Measurements from ENCODE around the gene MEIG1.
"Not testable (repeated sequence)": the region's sequence is repeated elsewhere in the genome, so short reads cannot be mapped to it uniquely, and the experiment has no call there.

Gene MEIG1

GRCh38 chr10:14925268-14925667, 33.9 kb upstream of the MEIG1 start:
- no peak overlapping the region for H3K27ac ChIP-seq
- DNase-seq (ENCODE audit: low spot score): no peak
- H3K4me3 ChIP-seq: no peak overlapping the region
- TF ChIP-seq, protein P1, sequence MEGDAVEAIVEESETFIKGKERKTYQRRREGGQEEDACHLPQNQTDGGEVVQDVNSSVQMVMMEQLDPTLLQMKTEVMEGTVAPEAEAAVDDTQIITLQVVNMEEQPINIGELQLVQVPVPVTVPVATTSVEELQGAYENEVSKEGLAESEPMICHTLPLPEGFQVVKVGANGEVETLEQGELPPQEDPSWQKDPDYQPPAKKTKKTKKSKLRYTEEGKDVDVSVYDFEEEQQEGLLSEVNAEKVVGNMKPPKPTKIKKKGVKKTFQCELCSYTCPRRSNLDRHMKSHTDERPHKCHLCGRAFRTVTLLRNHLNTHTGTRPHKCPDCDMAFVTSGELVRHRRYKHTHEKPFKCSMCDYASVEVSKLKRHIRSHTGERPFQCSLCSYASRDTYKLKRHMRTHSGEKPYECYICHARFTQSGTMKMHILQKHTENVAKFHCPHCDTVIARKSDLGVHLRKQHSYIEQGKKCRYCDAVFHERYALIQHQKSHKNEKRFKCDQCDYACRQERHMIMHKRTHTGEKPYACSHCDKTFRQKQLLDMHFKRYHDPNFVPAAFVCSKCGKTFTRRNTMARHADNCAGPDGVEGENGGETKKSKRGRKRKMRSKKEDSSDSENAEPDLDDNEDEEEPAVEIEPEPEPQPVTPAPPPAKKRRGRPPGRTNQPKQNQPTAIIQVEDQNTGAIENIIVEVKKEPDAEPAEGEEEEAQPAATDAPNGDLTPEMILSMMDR (IDR thresholded peaks at IDR 0.05): no peak

DNA sequence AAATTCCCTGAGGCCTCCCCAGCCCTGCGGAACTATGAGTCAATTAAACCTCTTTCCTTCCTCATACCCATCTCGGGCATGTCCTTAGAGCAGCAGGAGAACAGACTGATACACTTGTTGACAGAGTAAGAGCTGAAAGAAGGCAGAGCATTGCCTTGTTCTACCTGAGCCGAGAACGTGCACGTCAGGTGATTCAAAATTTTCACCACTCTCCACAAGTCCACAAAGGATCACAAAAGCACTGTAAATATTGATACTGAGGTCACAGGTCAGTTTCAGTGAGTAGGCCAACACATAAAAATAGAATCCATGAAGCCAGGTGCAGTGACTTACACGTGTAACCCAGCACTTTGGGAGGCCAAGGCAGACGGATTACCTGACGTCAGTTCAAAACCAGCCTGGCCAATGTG, 33.1 kb upstream of the MEIG1 start:
- TF ChIP-seq, protein P1 (IDR thresholded peaks at IDR 0.05): no peak
- no peak overlapping the region for H3K4me3 ChIP-seq
- no peak for DNase-seq (ENCODE audit: low spot score)
- no peak overlapping the region for H3K27ac ChIP-seq

- no peak overlapping the region for H3K4me3 ChIP-seq
- peak overlapping the region in 1 of 2 donors; percentile 28 for H3K27ac ChIP-seq
- DNase-seq (ENCODE audit: low spot score): no peak
- TF ChIP-seq, protein P1 (IDR thresholded peaks at IDR 0.05): no peak
Observed at GRCh38 chr10:14926722-14927416, 32.3 kb upstream of the MEIG1 start.

DNA sequence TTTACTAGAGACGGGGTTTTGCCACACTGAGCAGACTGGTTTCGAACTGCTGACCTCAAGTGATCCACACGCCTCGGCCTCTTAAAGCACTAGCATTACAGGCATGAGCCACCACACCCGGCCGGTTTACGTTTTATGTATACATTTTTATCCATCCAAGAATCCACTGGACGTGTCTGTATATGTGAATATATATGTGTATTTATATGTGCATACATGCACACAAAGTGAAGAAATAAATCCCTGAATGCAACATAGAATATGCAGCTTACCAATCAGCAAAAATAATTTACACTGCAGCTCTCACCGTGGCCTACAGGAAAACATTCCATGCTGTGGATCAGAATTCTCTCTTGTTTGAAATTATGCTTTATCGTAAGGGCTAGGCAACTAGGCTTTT, 28.6 kb upstream of the MEIG1 start:
- TF ChIP-seq, protein P1 (IDR thresholded peaks at IDR 0.05): no peak
- no peak for DNase-seq (ENCODE audit: low spot score)
- Histone ChIP-seq H3K4me3 (no peak overlapping the region), H3K27ac (no peak overlapping the region)

DNA sequence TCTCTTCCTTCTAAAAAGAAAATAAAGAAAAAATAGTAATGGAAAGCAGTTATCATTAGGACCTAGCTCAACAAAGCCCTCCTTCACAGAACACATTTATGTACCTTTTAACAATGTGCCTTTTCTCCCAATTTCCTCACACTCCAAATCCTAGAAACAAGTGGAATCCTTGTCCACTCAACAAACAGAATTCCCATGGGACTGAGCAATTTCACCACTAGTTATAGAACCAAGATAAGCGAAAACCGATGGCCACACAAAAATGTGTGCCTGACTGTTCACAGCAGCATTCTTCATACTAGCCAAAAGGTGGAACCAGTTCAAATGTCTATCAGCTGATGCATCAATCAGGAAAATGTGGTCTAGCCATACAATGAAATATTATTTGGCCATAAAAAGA, 22.6 kb upstream of the MEIG1 start:
- Histone ChIP-seq H3K4me3 (no peak overlapping the region), H3K27ac (no peak overlapping the region)
- DNase-seq (ENCODE audit: low spot score): no peak
- TF ChIP-seq, protein P1 (IDR thresholded peaks at IDR 0.05): no peak

- H3K4me3 ChIP-seq; DNase-seq (ENCODE audit: low spot score); H3K27ac ChIP-seq: not testable (repeated sequence)
Observed at GRCh38 chr10:14938971-14939370, 20.2 kb upstream of the MEIG1 start.

GRCh38 chr10:14942147-14942949, 16.8 kb upstream of the MEIG1 start:
- not testable (repeated sequence) for H3K4me3 ChIP-seq; H3K27ac ChIP-seq; DNase-seq (ENCODE audit: low spot score)

DNA sequence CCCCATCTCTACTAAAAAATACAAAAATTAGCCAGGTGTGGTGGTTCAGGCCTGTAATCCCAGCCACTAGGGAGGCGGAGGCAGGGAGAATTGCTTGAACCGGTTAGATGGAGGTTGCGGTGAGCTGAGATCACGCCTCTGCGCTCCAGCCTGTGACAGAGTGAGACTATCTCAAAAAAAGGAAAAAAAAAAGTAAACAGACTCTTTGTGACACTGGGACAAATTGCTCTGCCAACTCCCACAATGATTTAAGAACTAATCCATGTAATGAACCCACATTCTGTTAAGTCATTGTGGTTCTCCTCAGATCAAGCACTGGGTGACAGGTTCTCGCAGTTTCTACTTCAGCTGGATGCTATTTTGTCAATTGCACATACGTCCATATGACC, 16.2 kb upstream of the MEIG1 start:
- not testable (repeated sequence) for H3K27ac ChIP-seq; DNase-seq (ENCODE audit: low spot score)

More for the DNA sequence above, 16.2 kb upstream of the MEIG1 start:
- not testable (repeated sequence) for H3K4me3 ChIP-seq
